Measurements from ENCODE around the gene FARSB. TPM values are rescaled to one million over a fixed set of nuclear protein-coding genes. Genes with fewer than 3 reads are reported as not detected.

The FARSB gene
- total RNA-seq, 1 donor from 2014 or later, result 48.9 TPM

GRCh38 chr2:222677981-222678380, 22.1 kb upstream of the FARSB start:
- Mint-ChIP-seq H3K27ac (no peak overlapping the region), H3K4me3 (no peak overlapping the region), H3K27me3 (ENCODE audit: insufficient read depth) (peaks cover 44% of the 10 kb centered on the region), H3K4me1 (ENCODE audit: low read depth) (no peaks in the 10 kb centered on the region), H3K9me3 (no peaks in the 10 kb centered on the region), H3K36me3 (ENCODE audit: low read depth) (no peaks in the 10 kb centered on the region)
- no peak for DNase-seq (ENCODE audit: low spot score)
- intact Hi-C loops (cut with micrococcal nuclease), result no loop called here

- no peak overlapping the region for H3K27ac Mint-ChIP-seq
- H3K4me1 Mint-ChIP-seq (ENCODE audit: low read depth), result peaks cover 7% of the 10 kb centered on the region
- peaks cover 4% of the 10 kb centered on the region for H3K36me3 Mint-ChIP-seq (ENCODE audit: low read depth)
- H3K4me3 Mint-ChIP-seq, result no peak overlapping the region
- H3K9me3 Mint-ChIP-seq, result no peaks in the 10 kb centered on the region
- intact Hi-C loops (cut with micrococcal nuclease), result no loop called here
- peaks cover 66% of the 10 kb centered on the region for H3K27me3 Mint-ChIP-seq (ENCODE audit: insufficient read depth)
- no peak for DNase-seq (ENCODE audit: low spot score)
Measured at GRCh38 chr2:222673883-222674282, 18.0 kb upstream of the FARSB start.

- Mint-ChIP-seq H3K36me3 (ENCODE audit: low read depth) (peaks cover 4% of the 10 kb centered on the region), H3K9me3 (no peaks in the 10 kb centered on the region), H3K4me3 (no peak overlapping the region), H3K4me1 (ENCODE audit: low read depth) (peaks cover 7% of the 10 kb centered on the region), H3K27me3 (ENCODE audit: insufficient read depth) (peaks cover 64% of the 10 kb centered on the region), H3K27ac (no peak overlapping the region)
- intact Hi-C loops (cut with micrococcal nuclease), result no loop called here
- DNase-seq (ENCODE audit: low spot score), result no peak
Measured at GRCh38 chr2:222673273-222673672, 17.4 kb upstream of the FARSB start.

- peak overlapping the region; percentile 16 for H3K4me3 Mint-ChIP-seq
- no peaks in the 10 kb centered on the region for H3K9me3 Mint-ChIP-seq
- H3K27me3 Mint-ChIP-seq (ENCODE audit: insufficient read depth), result peaks cover 60% of the 10 kb centered on the region
- no peak for DNase-seq (ENCODE audit: low spot score)
- intact Hi-C loops (cut with micrococcal nuclease), result no loop called here
- no peak overlapping the region for H3K27ac Mint-ChIP-seq
- H3K36me3 Mint-ChIP-seq (ENCODE audit: low read depth), result peaks cover 4% of the 10 kb centered on the region
- H3K4me1 Mint-ChIP-seq (ENCODE audit: low read depth), result peaks cover 7% of the 10 kb centered on the region
Measured at GRCh38 chr2:222672068-222672401, 16.1 kb upstream of the FARSB start.

- intact Hi-C loops (cut with micrococcal nuclease), result no loop called here
- H3K27me3 Mint-ChIP-seq (ENCODE audit: insufficient read depth), result peaks cover 62% of the 10 kb centered on the region
- peaks cover 4% of the 10 kb centered on the region for H3K36me3 Mint-ChIP-seq (ENCODE audit: low read depth)
- H3K4me1 Mint-ChIP-seq (ENCODE audit: low read depth), result peaks cover 7% of the 10 kb centered on the region
- no peak for DNase-seq (ENCODE audit: low spot score)
- no peaks in the 10 kb centered on the region for H3K9me3 Mint-ChIP-seq
- H3K4me3 Mint-ChIP-seq, result peak within 1 kb of the TSS; percentile 16
- no peak within 1 kb of the TSS for H3K27ac Mint-ChIP-seq
Measured at GRCh38 chr2:222671259-222672067, 15.6 kb upstream of the FARSB start, which contains the start of gene MOGAT1. Gene MOGAT1 (plus strand): TSS chr2:222671658. CDS start chr2:222671786, 128 bp downstream.

GRCh38 chr2:222670191-222671038, 14.5 kb upstream of the FARSB start:
- H3K9me3 Mint-ChIP-seq, result no peaks in the 10 kb centered on the region
- intact Hi-C loops (cut with micrococcal nuclease), result no loop called here
- H3K36me3 Mint-ChIP-seq (ENCODE audit: low read depth), result peaks cover 4% of the 10 kb centered on the region
- peaks cover 61% of the 10 kb centered on the region for H3K27me3 Mint-ChIP-seq (ENCODE audit: insufficient read depth)
- no peak for DNase-seq (ENCODE audit: low spot score)
- peaks cover 7% of the 10 kb centered on the region for H3K4me1 Mint-ChIP-seq (ENCODE audit: low read depth)
- H3K27ac Mint-ChIP-seq, result no peak overlapping the region
- H3K4me3 Mint-ChIP-seq, result no peak overlapping the region

GRCh38 chr2:222669353-222669752, 13.5 kb upstream of the FARSB start:
- peaks cover 7% of the 10 kb centered on the region for H3K4me1 Mint-ChIP-seq (ENCODE audit: low read depth)
- intact Hi-C loops (cut with micrococcal nuclease), result no loop called here
- peaks cover 4% of the 10 kb centered on the region for H3K36me3 Mint-ChIP-seq (ENCODE audit: low read depth)
- no peaks in the 10 kb centered on the region for H3K9me3 Mint-ChIP-seq
- peaks cover 55% of the 10 kb centered on the region for H3K27me3 Mint-ChIP-seq (ENCODE audit: insufficient read depth)
- H3K27ac Mint-ChIP-seq, result no peak overlapping the region
- H3K4me3 Mint-ChIP-seq, result no peak overlapping the region
- no peak for DNase-seq (ENCODE audit: low spot score)

- intact Hi-C loops (cut with micrococcal nuclease), result no loop called here
- H3K27me3 Mint-ChIP-seq (ENCODE audit: insufficient read depth), result peaks cover 50% of the 10 kb centered on the region
- no peak overlapping the region for H3K27ac Mint-ChIP-seq
- peaks cover 7% of the 10 kb centered on the region for H3K4me1 Mint-ChIP-seq (ENCODE audit: low read depth)
- H3K36me3 Mint-ChIP-seq (ENCODE audit: low read depth), result peaks cover 4% of the 10 kb centered on the region
- H3K9me3 Mint-ChIP-seq, result no peaks in the 10 kb centered on the region
- H3K4me3 Mint-ChIP-seq, result no peak overlapping the region
- DNase-seq (ENCODE audit: low spot score), result no peak
Measured at GRCh38 chr2:222668494-222669154, 12.7 kb upstream of the FARSB start.

- Mint-ChIP-seq H3K36me3 (ENCODE audit: low read depth) (no peaks in the 10 kb centered on the region), H3K4me1 (ENCODE audit: low read depth) (no peaks in the 10 kb centered on the region), H3K9me3 (no peaks in the 10 kb centered on the region), H3K4me3 (no peak overlapping the region), H3K27me3 (ENCODE audit: insufficient read depth) (peaks cover 14% of the 10 kb centered on the region), H3K27ac (no peak overlapping the region)
- intact Hi-C loops (cut with micrococcal nuclease), result no loop called here
- no peak for DNase-seq (ENCODE audit: low spot score)
Measured at GRCh38 chr2:222663479-222663878, 7.6 kb upstream of the FARSB start.

- DNase-seq (ENCODE audit: low spot score), result no peak
- peaks cover 3% of the 10 kb centered on the region for H3K27me3 Mint-ChIP-seq (ENCODE audit: insufficient read depth)
- H3K27ac Mint-ChIP-seq, result peak overlapping the region; percentile 87
- H3K4me1 Mint-ChIP-seq (ENCODE audit: low read depth), result peaks cover 36% of the 10 kb centered on the region
- no peaks in the 10 kb centered on the region for H3K9me3 Mint-ChIP-seq
- H3K36me3 Mint-ChIP-seq (ENCODE audit: low read depth), result peaks cover 13% of the 10 kb centered on the region
- H3K4me3 Mint-ChIP-seq, result peak overlapping the region; percentile 95
- intact Hi-C loops (cut with micrococcal nuclease), result loop anchor here (1.0 to 5.0 kb wide), 8 partner anchors 34 to 1931 kb away; partner anchors contain the start of genes AP1S3, CUL3 and MRPL44
Measured at GRCh38 chr2:222656526-222657446, 894 bp upstream of the FARSB start.

GRCh38 chr2:222653280-222653679, 2.6 kb downstream of the FARSB start:
- H3K4me1 Mint-ChIP-seq (ENCODE audit: low read depth), result peaks cover 42% of the 10 kb centered on the region
- intact Hi-C loops (cut with micrococcal nuclease), result no loop called here
- DNase-seq (ENCODE audit: low spot score), result no peak
- H3K27me3 Mint-ChIP-seq (ENCODE audit: insufficient read depth), result no peaks in the 10 kb centered on the region
- peak overlapping the region; percentile 95 for H3K4me3 Mint-ChIP-seq
- H3K27ac Mint-ChIP-seq, result peak overlapping the region; percentile 36
- peaks cover 21% of the 10 kb centered on the region for H3K36me3 Mint-ChIP-seq (ENCODE audit: low read depth)
- no peaks in the 10 kb centered on the region for H3K9me3 Mint-ChIP-seq

Measured in activated T-helper 1 cell treated with anti-CD3 and anti-CD28 coated beads, Interleukin-12 subunit alpha, Interleukin-12 subunit beta, Interleukin-2, Interleukin-4 antibody, amounts not matched to agents 30 ng/mL and 10 ng/mL and 1 ng/mL, durations not matched to agents 14 hours and 24 hours and 36 hours (primary cell).